Esophagus squamous epithelium (tissue), 4 donors: ENCODE data around the gene ORC4.

ENCODE experiments used
- CTCF ChIP-seq, 6 experiments: fragments of 450-650 bp in 4 of 6; fragments of 200-600 bp in 2 of 6; sonication (generic) in 2 of 6; IDR thresholded peaks; one replicate each; pipeline ENCODE4 v1.5.1; 2016 to 2019; ENCODE audit warnings: antibody characterized with exemption in 6 of 6, mild to moderate bottlenecking in 4 of 6, moderate library complexity in 4 of 6
- POLR2A ChIP-seq, 4 donors: fragments of 450-650 bp; IDR thresholded peaks; one replicate each; pipeline ENCODE4 v1.6.1; 2017; ENCODE audit warnings: antibody characterized with exemption in 4 of 4, mild to moderate bottlenecking in 4 of 4, moderate library complexity in 3 of 4

GRCh38 chr2:147923846-147924245 is 96.7 kb downstream of the ORC4 start:
- TF ChIP-seq POLR2A (IDR thresholded peaks at IDR 0.05), result no peak
- no peak for TF ChIP-seq CTCF (IDR thresholded peaks at IDR 0.05)
